Measurements from ENCODE around the gene BBS9. TPM values are rescaled to one million over a fixed set of nuclear protein-coding genes. Genes with fewer than 3 reads are reported as not detected.

The BBS9 gene
- total RNA-seq, 1 experiment from 2014 or later: 5.1 TPM

- H3K27ac Mint-ChIP-seq (ENCODE audit: low read depth, unreplicated experiment): no peak overlapping the region
- no peaks in the 10 kb centered on the region for H3K9me3 Mint-ChIP-seq (ENCODE audit: unreplicated experiment)
- no peak for DNase-seq (ENCODE audit: unreplicated experiment)
- ChIA-PET CTCF (interaction anchor here (0.6 to 1.1 kb wide), 5 partner anchors 12 to 480 kb away, joined by 3 read pairs; no protein-coding TSS in a partner anchor), POLR2A (no interaction called here)
- H3K4me3 Mint-ChIP-seq (ENCODE audit: unreplicated experiment): no peak overlapping the region
- BruUV-seq (replicated peaks): no TSS peak
- no peak for TF ChIP-seq CTCF (IDR thresholded peaks at IDR 0.05; ENCODE audit: unreplicated experiment)
- H3K27me3 Mint-ChIP-seq (ENCODE audit: insufficient read depth, unreplicated experiment): no peaks in the 10 kb centered on the region
- intact Hi-C loops (cut with micrococcal nuclease): no loop called here
- H3K4me1 Mint-ChIP-seq (ENCODE audit: insufficient read depth, unreplicated experiment): no peaks in the 10 kb centered on the region
- H3K36me3 Mint-ChIP-seq (ENCODE audit: insufficient read depth, unreplicated experiment): no peaks in the 10 kb centered on the region
Measured at GRCh38 chr7:33497051-33497450, 367.7 kb downstream of the BBS9 start.

- intact Hi-C loops (cut with micrococcal nuclease): no loop called here
- H3K27me3 Mint-ChIP-seq (ENCODE audit: insufficient read depth, unreplicated experiment): no peaks in the 10 kb centered on the region
- H3K36me3 Mint-ChIP-seq (ENCODE audit: insufficient read depth, unreplicated experiment): no peaks in the 10 kb centered on the region
- no peaks in the 10 kb centered on the region for H3K9me3 Mint-ChIP-seq (ENCODE audit: unreplicated experiment)
- BruUV-seq (replicated peaks): no TSS peak
- no peaks in the 10 kb centered on the region for H3K4me1 Mint-ChIP-seq (ENCODE audit: insufficient read depth, unreplicated experiment)
- ChIA-PET CTCF (no interaction called here), POLR2A (no interaction called here)
- no peak overlapping the region for H3K27ac Mint-ChIP-seq (ENCODE audit: low read depth, unreplicated experiment)
- DNase-seq (ENCODE audit: unreplicated experiment): no peak
- TF ChIP-seq CTCF (IDR thresholded peaks at IDR 0.05; ENCODE audit: unreplicated experiment): no peak
- H3K4me3 Mint-ChIP-seq (ENCODE audit: unreplicated experiment): no peak overlapping the region
Measured at GRCh38 chr7:33500703-33501701, 371.6 kb downstream of the BBS9 start.

- TF ChIP-seq CTCF (IDR thresholded peaks at IDR 0.05; ENCODE audit: unreplicated experiment): no peak
- no TSS peak for BruUV-seq (replicated peaks)
Measured at GRCh38 chr7:33503014-33503413, 373.6 kb downstream of the BBS9 start.

GRCh38 chr7:33503736-33504135 is 374.4 kb downstream of the BBS9 start:
- Mint-ChIP-seq H3K9me3 (ENCODE audit: unreplicated experiment) (no peaks in the 10 kb centered on the region), H3K4me3 (ENCODE audit: unreplicated experiment) (no peak overlapping the region), H3K27me3 (ENCODE audit: insufficient read depth, unreplicated experiment) (no peaks in the 10 kb centered on the region), H3K4me1 (ENCODE audit: insufficient read depth, unreplicated experiment) (no peaks in the 10 kb centered on the region), H3K36me3 (ENCODE audit: insufficient read depth, unreplicated experiment) (no peaks in the 10 kb centered on the region), H3K27ac (ENCODE audit: low read depth, unreplicated experiment) (no peak overlapping the region)
- ChIA-PET POLR2A (no interaction called here), CTCF (no interaction called here)
- DNase-seq (ENCODE audit: unreplicated experiment): no peak
- BruUV-seq (replicated peaks): no TSS peak
- intact Hi-C loops (cut with micrococcal nuclease): no loop called here
- no peak for TF ChIP-seq CTCF (IDR thresholded peaks at IDR 0.05; ENCODE audit: unreplicated experiment)

More at GRCh38 chr7:33503014-33503413, 373.6 kb downstream of the BBS9 start:
- Mint-ChIP-seq H3K27ac (ENCODE audit: low read depth, unreplicated experiment) (no peak overlapping the region), H3K36me3 (ENCODE audit: insufficient read depth, unreplicated experiment) (no peaks in the 10 kb centered on the region), H3K4me3 (ENCODE audit: unreplicated experiment) (no peak overlapping the region), H3K27me3 (ENCODE audit: insufficient read depth, unreplicated experiment) (no peaks in the 10 kb centered on the region), H3K9me3 (ENCODE audit: unreplicated experiment) (no peaks in the 10 kb centered on the region), H3K4me1 (ENCODE audit: insufficient read depth, unreplicated experiment) (no peaks in the 10 kb centered on the region)
- intact Hi-C loops (cut with micrococcal nuclease): no loop called here
- POLR2A ChIA-PET: no interaction called here
- CTCF ChIA-PET: interaction anchor here (1.2 kb wide), 1 partner anchor 115 kb away, joined by 3 read pairs; no protein-coding TSS in a partner anchor
- DNase-seq (ENCODE audit: unreplicated experiment): no peak

Data from MCF 10A (cell line).